ENCODE data around the gene DDX56. TPM values are rescaled to one million over a fixed set of nuclear protein-coding genes. Genes with fewer than 3 reads are reported as not detected.

Gene DDX56
- total RNA-seq, 1 donor from 2014 or later, result 45.8 TPM

GRCh38 chr7:44518761-44519160, 54.9 kb downstream of the DDX56 start:
- Histone ChIP-seq H3K9me3 (no peaks in the 10 kb centered on the region), H3K4me3 (no peak overlapping the region), H3K27me3 (ENCODE audit: low read depth) (peaks cover 9% of the 10 kb centered on the region), H3K4me1 (no peaks in the 10 kb centered on the region), H3K27ac (no peak overlapping the region), H3K36me3 (no peaks in the 10 kb centered on the region)
- TF ChIP-seq CTCF (IDR thresholded peaks at IDR 0.05), result no peak
- DNase-seq, result no peak
- intact Hi-C loops (cut with DNase I), result no loop called here
- no peak for ATAC-seq

GRCh38 chr7:44517175-44517574, 56.5 kb downstream of the DDX56 start:
- intact Hi-C loops (cut with DNase I), result no loop called here
- no peak for TF ChIP-seq CTCF (IDR thresholded peaks at IDR 0.05)
- no peak for ATAC-seq
- H3K4me3 ChIP-seq, result no peak overlapping the region
- DNase-seq, result no peak
- H3K27ac ChIP-seq, result no peak overlapping the region
- H3K9me3 ChIP-seq, result no peaks in the 10 kb centered on the region
- H3K4me1 ChIP-seq, result no peaks in the 10 kb centered on the region
- peaks cover 9% of the 10 kb centered on the region for H3K27me3 ChIP-seq (ENCODE audit: low read depth)
- no peaks in the 10 kb centered on the region for H3K36me3 ChIP-seq

Other genes with a start within 250 kb of the DDX56 start
- gene CAMK2B, start 248.3 kb downstream of the DDX56 start, total RNA-seq, result 0.30 TPM
- gene NUDCD3, start 83.2 kb downstream of the DDX56 start, total RNA-seq, result 87.6 TPM
- 0.21 TPM for gene NPC1L1, start 32.6 kb downstream of the DDX56 start, total RNA-seq
- 71.9 TPM for gene TMED4, start 8.3 kb upstream of the DDX56 start, total RNA-seq
- 132 TPM for gene OGDH, start 32.7 kb upstream of the DDX56 start, total RNA-seq
- 97.9 TPM for gene ZMIZ2, start 174.9 kb upstream of the DDX56 start, total RNA-seq
- 964 TPM for gene PPIA, start 222.8 kb upstream of the DDX56 start, total RNA-seq